ENCODE measurements around the gene EVA1A.

EVA1A gene

DNA sequence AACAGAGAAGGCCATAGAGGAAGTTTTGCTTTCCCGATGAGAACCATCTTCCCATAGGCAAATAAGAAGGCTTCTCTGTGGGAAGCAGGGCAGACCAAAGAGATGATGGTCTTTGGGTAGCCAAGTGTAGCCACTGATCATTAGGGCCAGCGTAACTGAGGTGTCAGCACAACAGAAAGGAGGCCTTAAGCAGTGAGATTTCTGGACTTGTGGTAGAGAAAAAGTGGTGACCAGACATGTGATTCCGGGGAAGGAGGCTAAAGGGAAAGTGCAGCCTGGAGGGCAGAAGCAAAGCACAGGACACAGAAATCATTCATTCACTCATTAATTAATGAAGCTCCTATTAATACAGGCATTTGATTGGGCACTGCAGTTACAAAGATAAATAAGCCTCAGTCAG lies 15.4 kb downstream of the EVA1A start:
- no peak for DNase-seq (ENCODE audit: low read depth in 2 of 3, low spot score in 2 of 3)

GRCh38 chr2:75543446-75543845 lies 17.3 kb downstream of the EVA1A start:
- no peak for DNase-seq (ENCODE audit: low read depth in 2 of 3, low spot score in 2 of 3)

- no peak for DNase-seq (ENCODE audit: low read depth in 2 of 3, low spot score in 2 of 3)
These were observed 19.3 kb downstream of the EVA1A start for GRCh38 chr2:75541430-75541829.

DNA sequence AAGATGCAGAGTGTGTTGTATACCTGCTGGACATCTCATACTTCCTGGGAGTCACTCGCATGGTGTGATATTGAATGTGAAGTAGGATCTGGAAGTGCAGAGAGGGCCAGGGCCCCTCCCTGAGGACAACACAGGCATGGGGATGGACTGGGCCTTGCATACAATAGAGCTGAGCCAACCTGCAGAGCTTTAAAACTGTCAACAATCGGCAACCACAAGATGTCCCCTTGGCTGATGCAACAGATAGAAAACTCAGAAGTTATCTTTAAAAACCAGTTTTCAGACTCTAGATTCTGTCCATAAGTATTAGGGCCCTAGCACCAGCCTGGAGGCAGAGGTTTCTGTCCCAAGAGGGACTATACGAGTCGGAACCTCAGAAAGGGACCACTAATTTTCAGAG lies 19.7 kb downstream of the EVA1A start:
- no peak for DNase-seq (ENCODE audit: low read depth in 2 of 3, low spot score in 2 of 3)

- no peak for DNase-seq (ENCODE audit: low read depth in 2 of 3, low spot score in 2 of 3)
These were observed 20.6 kb downstream of the EVA1A start for GRCh38 chr2:75539955-75540716.

- DNase-seq (ENCODE audit: low read depth in 2 of 3, low spot score in 2 of 3), result no peak
These were observed 21.9 kb downstream of the EVA1A start for GRCh38 chr2:75538521-75539490.

- DNase-seq (ENCODE audit: low read depth in 2 of 3, low spot score in 2 of 3), result no peak
These were observed 23.1 kb downstream of the EVA1A start for GRCh38 chr2:75537658-75538057.

DNA sequence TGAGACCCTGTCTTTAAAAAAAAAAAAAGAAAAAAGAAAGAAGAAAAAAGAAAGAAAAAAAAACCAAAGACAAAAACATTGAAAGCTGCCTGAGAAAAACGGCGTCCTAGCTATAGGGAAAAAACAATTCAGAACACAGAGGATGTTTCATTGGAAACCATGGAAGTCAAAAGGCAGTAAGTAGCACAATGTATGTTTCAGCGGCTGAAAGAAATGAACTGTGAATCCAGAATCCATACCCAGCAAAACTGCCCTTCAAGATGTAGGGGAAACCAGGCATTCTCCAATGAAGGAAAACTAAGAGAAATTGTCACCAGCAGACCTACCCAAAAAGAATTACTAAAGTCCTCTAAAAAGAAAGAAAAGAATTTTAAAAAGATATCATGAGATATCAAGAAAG lies 27.6 kb downstream of the EVA1A start:
- DNase-seq (ENCODE audit: low read depth in 2 of 3, low spot score in 2 of 3), result no peak

GRCh38 chr2:75532488-75532887 lies 28.3 kb downstream of the EVA1A start:
- no peak for DNase-seq (ENCODE audit: low read depth in 2 of 3, low spot score in 2 of 3)

DNA sequence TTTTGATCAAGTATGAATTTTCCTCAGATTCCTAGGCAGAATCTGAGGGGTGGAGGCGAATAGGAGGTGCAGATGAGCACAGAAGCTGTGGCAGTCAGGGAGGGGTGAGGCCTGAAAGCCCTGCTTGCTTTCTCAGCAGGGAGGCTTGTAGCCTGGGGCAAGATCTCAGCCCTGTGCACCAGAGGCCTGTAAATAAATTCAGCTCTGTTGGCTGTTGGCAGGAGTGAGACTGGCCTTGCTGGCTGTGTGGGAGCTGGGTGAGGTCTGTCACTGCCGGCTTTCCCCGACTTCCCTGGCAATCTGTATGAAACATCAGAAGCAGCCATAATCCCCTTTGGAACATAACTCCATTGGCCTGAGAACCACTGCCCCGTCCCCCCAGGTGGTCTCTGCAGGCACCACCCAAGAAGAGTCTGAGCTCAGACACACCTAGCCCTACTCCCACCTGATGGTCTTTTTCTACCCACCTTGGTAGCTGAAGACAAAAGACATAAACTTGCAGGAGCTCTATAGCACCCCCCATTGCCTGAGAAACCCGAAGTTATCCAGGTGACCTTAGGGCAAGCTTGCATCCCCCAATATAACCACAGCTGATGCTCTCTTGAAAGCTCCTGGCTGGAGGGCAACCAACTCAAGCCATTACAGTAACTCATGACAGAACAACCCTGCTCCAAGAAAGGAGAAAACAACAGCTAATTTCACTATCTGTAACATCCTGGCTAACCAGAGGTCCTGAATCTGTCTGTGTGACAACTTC lies 32.3 kb downstream of the EVA1A start:
- no peak for DNase-seq (ENCODE audit: low read depth in 2 of 3, low spot score in 2 of 3)

DNA sequence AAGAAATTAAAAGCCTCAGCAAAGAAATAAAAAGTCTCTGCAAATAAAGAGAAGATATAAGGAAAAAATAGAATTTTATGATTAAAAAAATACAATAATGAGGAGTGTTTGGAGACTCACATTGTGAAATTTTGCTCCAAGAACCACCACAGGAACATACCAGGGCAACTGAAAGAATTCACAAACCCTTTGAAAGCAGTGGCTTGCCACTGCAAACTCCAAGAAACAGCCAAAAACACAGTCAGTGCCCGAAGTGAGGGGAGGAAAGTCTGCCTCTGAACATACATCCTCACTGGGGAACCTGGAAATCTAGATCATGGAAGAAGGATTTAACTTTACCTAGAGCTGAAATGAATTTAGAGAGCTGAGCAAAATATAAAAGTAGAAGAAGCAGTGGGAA lies 33.1 kb downstream of the EVA1A start:
- DNase-seq (ENCODE audit: low read depth in 2 of 3, low spot score in 2 of 3), result no peak

DNA sequence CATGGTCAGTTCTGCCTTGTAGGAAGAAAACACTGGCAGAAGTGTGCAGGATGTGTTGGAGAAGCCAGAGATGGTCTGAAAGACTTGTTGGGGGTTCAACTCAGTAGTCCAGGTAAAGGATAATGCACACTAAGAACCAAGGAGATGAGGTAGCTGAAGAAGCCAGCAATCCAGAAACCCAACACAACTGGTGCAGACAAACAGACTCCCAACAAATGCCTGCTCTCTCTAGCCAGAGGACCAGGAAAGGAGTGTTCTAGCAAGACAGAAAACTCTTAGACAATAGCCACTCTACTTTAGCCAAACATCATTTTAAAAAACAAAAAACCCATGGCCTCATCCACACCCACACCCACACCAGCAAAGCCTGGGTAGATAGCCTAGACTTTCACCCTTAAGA lies 33.9 kb downstream of the EVA1A start:
- no peak for DNase-seq (ENCODE audit: low read depth in 2 of 3, low spot score in 2 of 3)

- DNase-seq (ENCODE audit: low read depth in 2 of 3, low spot score in 2 of 3), result no peak
These were observed 35.1 kb downstream of the EVA1A start for GRCh38 chr2:75525434-75526310.

GRCh38 chr2:75524276-75524911 lies 36.3 kb downstream of the EVA1A start:
- no peak for DNase-seq (ENCODE audit: low read depth in 2 of 3, low spot score in 2 of 3)

GRCh38 chr2:75523313-75524275 lies 37.1 kb downstream of the EVA1A start:
- DNase-seq (ENCODE audit: low read depth in 2 of 3, low spot score in 2 of 3), result no peak

DNA sequence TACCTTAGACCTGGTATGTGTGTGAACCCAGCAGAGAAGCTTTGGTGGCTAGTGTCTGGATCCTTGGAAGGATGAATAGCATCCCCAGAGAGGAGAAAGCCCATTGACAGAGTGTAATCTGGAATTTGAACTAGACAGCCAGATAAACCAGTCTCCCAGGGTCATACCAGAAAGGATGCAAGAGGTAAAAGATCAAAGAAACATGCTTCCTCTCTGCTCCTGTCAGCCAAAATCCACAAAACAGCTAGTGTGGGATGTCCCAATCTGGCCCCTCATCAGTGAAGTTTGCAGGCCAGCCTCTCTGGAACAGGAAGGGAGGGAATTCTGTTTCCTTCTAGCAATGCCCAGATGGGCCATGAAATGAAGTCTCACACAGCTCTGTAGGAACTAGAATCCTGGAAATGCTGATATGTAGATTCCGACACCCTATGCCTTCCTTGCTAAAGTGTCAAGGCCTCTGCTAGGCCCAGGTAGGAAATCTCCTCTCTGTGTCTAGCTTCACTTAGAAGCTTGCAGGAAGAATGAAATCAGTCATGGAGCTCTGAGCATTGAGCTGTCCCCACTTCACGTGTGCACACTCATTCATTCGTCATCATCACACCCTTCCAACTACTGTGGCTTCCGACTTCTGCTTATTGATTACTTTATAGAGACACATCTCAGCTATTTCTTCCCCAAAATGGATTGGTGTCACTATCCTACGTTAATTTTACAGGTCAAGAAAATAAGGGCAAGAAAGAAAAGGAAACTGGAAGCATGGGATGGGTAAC lies 38.0 kb downstream of the EVA1A start:
- DNase-seq (ENCODE audit: low read depth in 2 of 3, low spot score in 2 of 3), result no peak

DNA sequence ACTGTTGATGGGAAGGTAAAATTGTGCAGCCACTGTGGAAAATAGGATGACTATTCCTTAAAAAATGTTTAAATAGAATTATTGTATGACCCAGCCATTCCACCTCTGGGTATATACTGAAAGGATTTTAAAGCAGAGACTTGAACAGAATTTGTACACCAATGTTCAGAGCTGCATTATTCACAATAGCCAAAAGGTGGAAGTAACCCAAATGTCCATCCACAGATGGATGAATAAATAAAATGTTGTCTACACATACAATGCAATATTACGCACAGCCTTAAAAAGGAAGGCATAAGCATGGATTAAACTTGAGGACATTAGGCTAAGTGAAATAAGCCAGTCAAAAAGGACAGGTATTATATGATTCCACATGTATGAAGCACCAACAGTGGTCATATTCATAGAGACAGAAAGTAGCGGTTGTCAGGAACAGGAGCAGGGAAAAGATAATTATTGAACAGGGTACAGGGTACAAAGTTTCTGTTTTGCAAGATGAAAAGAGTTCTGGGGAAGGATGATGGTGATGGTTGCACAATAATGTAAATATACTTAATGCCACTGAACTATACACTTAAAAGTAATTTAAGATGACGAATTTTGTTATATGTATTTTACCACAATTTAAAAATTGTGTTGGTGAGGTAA lies 39.4 kb downstream of the EVA1A start:
- no peak for DNase-seq (ENCODE audit: low read depth in 2 of 3, low spot score in 2 of 3)

DNA sequence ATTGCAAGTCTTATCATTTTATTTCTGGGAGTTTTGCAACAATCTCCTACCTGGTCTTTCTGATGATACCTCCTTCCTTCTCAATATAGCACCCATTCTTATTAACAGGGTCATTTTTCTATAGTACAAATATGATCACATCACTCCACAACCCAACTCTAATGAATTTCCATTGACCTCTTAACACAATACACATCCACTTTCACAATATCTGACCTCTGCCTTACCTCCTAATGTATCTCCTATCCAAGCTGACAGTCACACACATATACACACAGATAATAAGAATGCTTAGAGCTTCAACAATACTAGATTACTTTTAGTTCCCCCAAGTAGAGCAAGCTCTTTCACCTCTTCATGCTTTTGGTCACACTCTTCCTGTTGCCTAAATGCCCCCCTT lies 40.9 kb downstream of the EVA1A start:
- no peak for DNase-seq (ENCODE audit: low read depth in 2 of 3, low spot score in 2 of 3)

Measured in activated CD8-positive, alpha-beta memory T cell treated with anti-CD3 and anti-CD28 coated beads for 48 hours (primary cell).